ENCODE data around the gene GPR146. TPM values are rescaled to one million over a fixed set of nuclear protein-coding genes. Genes with fewer than 3 reads are reported as not detected.

Gene GPR146
- total RNA-seq, 1 donor from 2014 or later, result 36.1 TPM

DNA sequence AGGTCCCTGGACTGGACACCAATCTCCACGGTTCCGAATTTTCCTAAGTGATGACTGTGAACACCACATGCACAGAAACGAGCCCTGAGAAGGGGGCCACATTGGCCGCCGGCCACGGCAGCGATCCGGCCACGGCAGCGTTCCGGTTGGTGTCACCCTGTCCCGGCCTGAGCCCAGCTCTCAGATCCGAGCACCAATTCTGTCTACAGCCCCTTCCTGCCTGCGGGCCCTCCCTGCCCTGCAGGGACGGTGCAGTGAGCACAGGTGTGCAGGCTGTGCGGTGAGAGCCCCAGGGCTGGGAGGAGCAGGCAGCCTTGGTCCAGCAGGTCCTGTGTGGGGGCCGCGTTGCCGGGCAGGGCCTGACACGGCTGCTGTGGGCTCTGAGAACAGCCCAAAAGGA, 29.7 kb upstream of the GPR146 start:
- H3K9me3 ChIP-seq, result no peaks in the 10 kb centered on the region
- H3K4me3 ChIP-seq, result no peak overlapping the region
- TF ChIP-seq POLR2A (IDR thresholded peaks at IDR 0.05) (no peak), POLR2AphosphoS5 (IDR thresholded peaks at IDR 0.05; ENCODE audit: insufficient read depth in 1 of 2, low read depth in 1 of 2) (no peak)
- TF ChIP-seq, protein P1, sequence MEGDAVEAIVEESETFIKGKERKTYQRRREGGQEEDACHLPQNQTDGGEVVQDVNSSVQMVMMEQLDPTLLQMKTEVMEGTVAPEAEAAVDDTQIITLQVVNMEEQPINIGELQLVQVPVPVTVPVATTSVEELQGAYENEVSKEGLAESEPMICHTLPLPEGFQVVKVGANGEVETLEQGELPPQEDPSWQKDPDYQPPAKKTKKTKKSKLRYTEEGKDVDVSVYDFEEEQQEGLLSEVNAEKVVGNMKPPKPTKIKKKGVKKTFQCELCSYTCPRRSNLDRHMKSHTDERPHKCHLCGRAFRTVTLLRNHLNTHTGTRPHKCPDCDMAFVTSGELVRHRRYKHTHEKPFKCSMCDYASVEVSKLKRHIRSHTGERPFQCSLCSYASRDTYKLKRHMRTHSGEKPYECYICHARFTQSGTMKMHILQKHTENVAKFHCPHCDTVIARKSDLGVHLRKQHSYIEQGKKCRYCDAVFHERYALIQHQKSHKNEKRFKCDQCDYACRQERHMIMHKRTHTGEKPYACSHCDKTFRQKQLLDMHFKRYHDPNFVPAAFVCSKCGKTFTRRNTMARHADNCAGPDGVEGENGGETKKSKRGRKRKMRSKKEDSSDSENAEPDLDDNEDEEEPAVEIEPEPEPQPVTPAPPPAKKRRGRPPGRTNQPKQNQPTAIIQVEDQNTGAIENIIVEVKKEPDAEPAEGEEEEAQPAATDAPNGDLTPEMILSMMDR (IDR thresholded peaks at IDR 0.05), result no peak
- peaks cover 0 to 2% of the 10 kb centered on the region in 2 donors for H3K36me3 ChIP-seq
- no peak overlapping the region for H3K27ac ChIP-seq
- no peaks in the 10 kb centered on the region for H3K27me3 ChIP-seq
- intact Hi-C loops (cut with DNase I), result no loop called here
- DNase-seq (ENCODE audit: extremely low spot score in 2 of 2), result no peak
- peaks cover 6% of the 10 kb centered on the region for H3K4me1 ChIP-seq

DNA sequence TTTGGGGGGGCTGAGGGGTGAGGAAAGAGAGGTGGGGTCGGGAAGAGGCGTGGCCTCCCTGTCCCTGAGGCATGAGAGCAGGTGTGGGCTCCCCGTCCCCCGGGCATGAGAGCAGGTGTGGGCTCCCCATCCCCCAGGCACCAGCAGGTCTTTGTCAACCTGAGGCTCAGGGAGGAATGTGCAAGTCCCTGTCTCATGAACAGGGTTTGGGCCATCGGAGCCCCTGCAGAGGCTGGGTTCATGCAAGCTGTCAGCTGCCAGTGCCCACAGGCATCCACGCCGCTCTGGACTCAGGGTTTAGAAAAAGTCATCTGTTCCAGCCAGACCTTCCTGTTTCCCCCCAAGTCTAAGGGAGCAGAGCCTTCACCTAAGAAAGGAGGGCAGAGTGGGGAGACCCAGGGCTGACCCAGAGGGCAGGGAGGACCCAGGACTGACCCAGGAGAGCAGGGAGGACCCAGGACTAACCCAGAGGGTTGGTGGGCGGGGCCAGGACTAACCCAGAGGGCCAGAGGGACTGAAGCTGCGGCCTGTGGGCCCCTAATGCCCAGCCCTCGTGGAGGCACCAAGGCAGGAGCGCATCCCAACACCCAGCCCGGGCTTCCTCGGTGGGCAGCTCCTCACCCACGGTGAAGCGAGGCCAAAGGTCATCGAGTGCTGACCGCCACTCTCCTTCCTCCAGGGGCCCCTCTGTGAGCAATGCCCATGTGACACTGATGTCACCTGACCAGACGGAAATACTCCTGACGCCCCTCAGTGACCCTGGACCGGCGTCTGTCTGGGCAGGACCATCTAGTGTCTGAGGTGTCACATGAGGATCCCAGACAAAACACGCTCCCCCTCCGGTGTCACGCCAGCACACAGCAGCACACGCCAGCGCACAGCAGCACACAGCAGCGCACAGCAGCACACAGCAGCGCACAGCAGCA, 28.9 kb upstream of the GPR146 start:
- Histone ChIP-seq H3K9me3 (no peaks in the 10 kb centered on the region), H3K27ac (no peak overlapping the region), H3K4me1 (peaks cover 6% of the 10 kb centered on the region), H3K36me3 (no peaks in the 10 kb centered on the region), H3K27me3 (no peaks in the 10 kb centered on the region), H3K4me3 (no peak overlapping the region)
- no peak for DNase-seq (ENCODE audit: extremely low spot score in 2 of 2)
- no peak for TF ChIP-seq POLR2AphosphoS5 (IDR thresholded peaks at IDR 0.05; ENCODE audit: insufficient read depth in 1 of 2, low read depth in 1 of 2)
- no peak for TF ChIP-seq POLR2A (IDR thresholded peaks at IDR 0.05)
- TF ChIP-seq, protein P1 (IDR thresholded peaks at IDR 0.05), result no peak
- intact Hi-C loops (cut with DNase I), result no loop called here

DNA sequence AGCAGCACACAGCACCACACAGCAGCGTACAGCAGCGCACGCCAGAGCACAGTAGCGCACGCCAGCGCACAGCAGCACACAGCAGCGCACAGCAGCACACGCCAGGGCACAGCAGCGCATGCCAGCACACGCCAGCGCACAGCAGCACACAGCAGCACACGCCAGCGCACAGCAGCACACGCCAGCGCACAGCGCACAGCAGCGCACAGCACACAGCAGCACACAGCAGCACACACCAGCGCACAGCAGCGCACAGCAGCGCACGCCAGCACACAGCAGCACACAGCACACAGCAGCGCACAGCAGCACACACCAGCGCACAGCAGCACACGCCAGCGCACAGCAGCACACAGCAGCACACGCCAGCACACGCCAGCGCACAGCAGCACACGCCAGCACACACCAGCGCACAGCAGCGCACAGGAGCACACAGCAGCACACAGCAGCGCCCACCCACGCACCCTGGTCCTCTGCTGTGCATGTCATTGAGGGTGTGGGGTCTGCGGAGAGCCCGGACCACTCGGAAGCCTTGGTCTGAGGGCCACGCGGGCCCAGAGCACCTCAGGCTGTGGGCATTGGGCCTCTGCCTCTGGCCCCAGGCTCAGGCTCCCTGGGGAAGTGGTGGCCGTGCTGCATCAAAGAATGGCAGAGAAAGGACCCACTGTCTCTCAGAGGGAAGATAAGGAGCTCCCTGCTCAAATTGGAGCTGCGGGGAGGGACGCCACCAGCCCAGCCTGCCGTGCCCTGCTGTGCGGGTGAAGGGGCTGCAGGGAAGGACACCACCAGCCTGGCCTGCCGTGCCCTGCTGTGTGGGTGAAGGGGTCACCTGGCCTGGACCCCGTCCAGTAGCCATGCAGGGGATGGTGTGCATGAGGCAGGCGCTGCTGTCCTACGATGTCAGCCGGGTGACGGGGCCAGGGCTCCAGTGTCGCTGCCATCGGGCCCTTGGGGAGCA, 27.5 kb upstream of the GPR146 start:
- H3K27ac ChIP-seq, result no peak overlapping the region
- no peaks in the 10 kb centered on the region for H3K36me3 ChIP-seq
- H3K27me3 ChIP-seq, result no peaks in the 10 kb centered on the region
- TF ChIP-seq POLR2A (IDR thresholded peaks at IDR 0.05) (no peak), POLR2AphosphoS5 (IDR thresholded peaks at IDR 0.05; ENCODE audit: insufficient read depth in 1 of 2, low read depth in 1 of 2) (no peak)
- no peak overlapping the region for H3K4me3 ChIP-seq
- no peak for DNase-seq (ENCODE audit: extremely low spot score in 2 of 2)
- H3K4me1 ChIP-seq, result peaks cover 2% of the 10 kb centered on the region
- no peaks in the 10 kb centered on the region for H3K9me3 ChIP-seq
- intact Hi-C loops (cut with DNase I), result no loop called here

DNA sequence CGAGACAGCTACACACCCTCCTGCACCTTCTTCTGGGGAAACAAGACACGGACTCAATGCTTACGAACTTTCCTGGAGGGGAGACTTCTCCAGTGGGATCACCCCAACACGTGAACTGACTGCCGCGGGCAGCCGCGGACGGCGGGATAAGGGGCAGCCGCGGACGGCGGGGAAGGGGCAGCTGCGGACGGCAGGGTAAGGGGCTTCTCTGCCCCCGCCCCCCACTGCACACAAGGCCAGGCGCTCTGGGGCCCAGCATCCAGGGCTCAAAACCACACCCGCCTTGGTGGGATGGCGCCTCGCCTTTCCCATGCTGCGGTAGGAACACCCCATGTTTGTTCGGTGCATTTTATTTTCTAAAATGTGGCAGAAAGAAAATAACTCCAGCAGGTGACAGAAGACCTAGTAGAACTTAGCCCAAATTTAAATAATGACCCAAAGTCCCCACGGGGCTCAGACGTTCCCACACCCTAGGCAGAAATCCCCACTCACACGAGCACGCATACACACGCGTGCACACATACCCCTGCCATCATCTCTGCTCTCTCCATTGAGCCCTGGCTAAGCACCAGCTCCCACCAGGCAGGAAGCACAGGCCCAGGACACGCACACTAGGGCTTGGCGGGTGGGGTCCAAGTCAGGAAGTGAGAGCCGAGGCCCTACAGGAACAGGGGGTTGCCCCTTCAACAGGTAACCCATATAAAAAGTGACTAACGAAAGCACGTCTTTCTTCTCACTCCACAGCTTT, 26.6 kb upstream of the GPR146 start:
- no peaks in the 10 kb centered on the region for H3K4me1 ChIP-seq
- H3K4me3 ChIP-seq, result no peak overlapping the region
- TF ChIP-seq POLR2A (IDR thresholded peaks at IDR 0.05) (no peak), POLR2AphosphoS5 (IDR thresholded peaks at IDR 0.05; ENCODE audit: insufficient read depth in 1 of 2, low read depth in 1 of 2) (no peak)
- TF ChIP-seq, protein P1 (IDR thresholded peaks at IDR 0.05), result no peak
- H3K36me3 ChIP-seq, result no peaks in the 10 kb centered on the region
- H3K9me3 ChIP-seq, result no peaks in the 10 kb centered on the region
- no peaks in the 10 kb centered on the region for H3K27me3 ChIP-seq
- intact Hi-C loops (cut with DNase I), result no loop called here
- no peak for DNase-seq (ENCODE audit: extremely low spot score in 2 of 2)
- H3K27ac ChIP-seq, result no peak overlapping the region

DNA sequence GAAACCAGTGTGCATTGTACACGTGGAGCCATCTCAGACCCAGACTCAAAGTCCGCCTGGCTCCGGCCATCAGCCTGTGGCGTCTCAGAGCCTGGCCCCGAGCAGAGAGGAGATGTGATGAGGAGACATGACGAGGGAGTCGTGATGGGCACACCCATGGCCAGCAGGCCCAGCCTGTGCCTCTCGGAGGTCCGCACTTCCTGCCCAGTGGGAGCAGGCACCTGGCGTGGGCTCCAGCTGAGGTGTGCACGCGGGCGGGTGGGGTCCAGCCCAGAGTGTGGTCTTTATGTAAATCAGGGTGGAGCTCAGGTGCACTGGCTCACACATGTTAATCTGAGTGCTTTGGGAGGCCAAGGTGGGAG, 26.0 kb upstream of the GPR146 start:
- Histone ChIP-seq H3K4me1 (no peaks in the 10 kb centered on the region), H3K9me3 (no peaks in the 10 kb centered on the region), H3K27me3 (no peaks in the 10 kb centered on the region), H3K4me3 (no peak overlapping the region), H3K27ac (no peak overlapping the region), H3K36me3 (no peaks in the 10 kb centered on the region)
- no peak for DNase-seq (ENCODE audit: extremely low spot score in 2 of 2)
- intact Hi-C loops (cut with DNase I), result no loop called here
- no peak for TF ChIP-seq POLR2AphosphoS5 (IDR thresholded peaks at IDR 0.05; ENCODE audit: insufficient read depth in 1 of 2, low read depth in 1 of 2)
- TF ChIP-seq, protein P1 (IDR thresholded peaks at IDR 0.05), result no peak
- no peak for TF ChIP-seq POLR2A (IDR thresholded peaks at IDR 0.05)
